Hair follicle dermal papilla cell (primary cell): ENCODE measurements around the gene IL1R2. TPM values are rescaled to one million over a fixed set of nuclear protein-coding genes. Genes with fewer than 3 reads are reported as not detected.

Source experiments
- total RNA-seq: library from RNA; depleted of rRNA; stranded (reverse); fragments of >200 nt; gene quantifications from 2 replicates; pipeline ENCODE4 v1.2.3, GENCODE V29; 2012

The IL1R2 gene, protein sequence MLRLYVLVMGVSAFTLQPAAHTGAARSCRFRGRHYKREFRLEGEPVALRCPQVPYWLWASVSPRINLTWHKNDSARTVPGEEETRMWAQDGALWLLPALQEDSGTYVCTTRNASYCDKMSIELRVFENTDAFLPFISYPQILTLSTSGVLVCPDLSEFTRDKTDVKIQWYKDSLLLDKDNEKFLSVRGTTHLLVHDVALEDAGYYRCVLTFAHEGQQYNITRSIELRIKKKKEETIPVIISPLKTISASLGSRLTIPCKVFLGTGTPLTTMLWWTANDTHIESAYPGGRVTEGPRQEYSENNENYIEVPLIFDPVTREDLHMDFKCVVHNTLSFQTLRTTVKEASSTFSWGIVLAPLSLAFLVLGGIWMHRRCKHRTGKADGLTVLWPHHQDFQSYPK
- total RNA-seq: 0.49 and 1.3 TPM in 2 replicates

DNA sequence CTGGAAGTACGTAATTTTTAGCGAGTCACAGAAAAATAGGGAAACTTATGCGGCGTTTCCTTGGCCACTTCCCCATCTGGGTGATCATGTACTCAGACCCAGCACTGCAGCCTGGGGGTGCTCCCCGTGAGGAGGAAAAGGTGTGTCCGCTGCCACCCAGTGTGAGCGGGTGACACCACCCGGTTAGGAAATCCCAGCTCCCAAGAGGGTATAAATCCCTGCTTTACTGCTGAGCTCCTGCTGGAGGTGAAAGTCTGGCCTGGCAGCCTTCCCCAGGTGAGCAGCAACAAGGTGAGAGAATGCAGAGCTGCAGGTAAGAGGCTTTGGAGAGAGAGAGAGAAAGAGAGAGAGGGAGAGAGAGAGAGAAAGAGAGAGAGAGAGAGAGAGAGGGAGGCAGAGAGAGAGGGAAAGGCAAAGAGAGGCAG is at the start of gene IL1R2:
Gene IL1R2, plus strand, starts transcription at position 240 of the 425 bp plus-strand sequence. CDS start 16,616 bp downstream, outside the sequence.

Other genes starting within 250 kb of the IL1R2 start
- 143 and 176 TPM in 2 replicates for gene IL1R1, start 150.8 kb downstream of the IL1R2 start, total RNA-seq
- gene IL1RL2, start 195.1 kb downstream of the IL1R2 start, total RNA-seq: 0.97 and 1.1 TPM in 2 replicates